LNCaP clone FGC (cell line): ENCODE results near the gene DAZ3.
"Not testable (repeated sequence)": the region's sequence is repeated elsewhere in the genome, so short reads cannot be mapped to it uniquely, and the experiment has no call there.

ENCODE experiments used
- DNase-seq: peaks from one replicate; pipeline ENCODE4 v3.0.0-alpha.2; 2011; ENCODE audit warnings: low read depth
- H3K4me3 ChIP-seq: 2 replicates; pipeline ENCODE4 v1.5.1; 2011; ENCODE audit warnings: mild to moderate bottlenecking, low read depth, low read length, control low read depth

DAZ3 gene

DNA sequence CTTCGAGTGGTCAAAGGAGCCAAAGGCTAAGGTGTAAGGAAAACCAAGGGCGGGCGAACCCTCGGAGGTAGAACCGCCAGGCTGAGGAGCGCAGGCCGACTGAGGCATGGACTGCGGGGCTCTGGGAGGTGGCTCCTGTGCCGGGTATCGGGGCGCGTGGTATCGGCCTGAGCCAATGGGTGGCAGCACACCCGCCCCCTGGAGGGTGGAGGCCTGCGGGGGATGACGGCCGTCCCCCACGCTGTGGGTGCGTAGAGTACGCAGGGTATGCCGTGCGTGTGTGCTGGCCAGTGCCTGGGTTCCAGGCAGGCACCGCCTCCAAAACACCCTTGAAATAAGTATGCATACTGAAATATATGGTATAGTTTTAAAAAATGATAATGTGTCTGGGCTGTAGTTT lies at the start of gene DAZ3:
TSS of gene DAZ3 (minus strand) at position 101 of the 400 bp plus-strand sequence. CDS start 208 bp downstream, outside the sequence.
- H3K4me3 ChIP-seq, DNase-seq: not testable (repeated sequence)

DNA sequence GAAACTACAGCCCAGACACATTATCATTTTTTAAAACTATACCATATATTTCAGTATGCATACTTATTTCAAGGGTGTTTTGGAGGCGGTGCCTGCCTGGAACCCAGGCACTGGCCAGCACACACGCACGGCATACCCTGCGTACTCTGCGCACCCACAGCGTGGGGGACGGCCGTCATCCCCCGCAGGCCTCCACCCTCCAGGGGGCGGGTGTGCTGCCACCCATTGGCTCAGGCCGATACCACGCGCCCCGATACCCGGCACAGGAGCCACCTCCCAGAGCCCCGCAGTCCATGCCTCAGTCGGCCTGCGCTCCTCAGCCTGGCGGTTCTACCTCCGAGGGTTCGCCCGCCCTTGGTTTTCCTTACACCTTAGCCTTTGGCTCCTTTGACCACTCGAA lies 20.4 kb upstream of the DAZ3 start, which contains the start of gene DAZ4:
TSS of gene DAZ4 (plus strand) at position 301 of the 400 bp plus-strand sequence. CDS start 208 bp downstream, outside the sequence.
- H3K4me3 ChIP-seq, DNase-seq: not testable (repeated sequence)

GRCh38 chrY:24825069-24825468 lies 11.9 kb upstream of the DAZ3 start:
- H3K4me3 ChIP-seq, DNase-seq: not testable (repeated sequence)

- H3K4me3 ChIP-seq, DNase-seq: not testable (repeated sequence)
Observed at GRCh38 chrY:24824184-24824879, 11.1 kb upstream of the DAZ3 start.

- H3K4me3 ChIP-seq, DNase-seq: not testable (repeated sequence)
Observed at GRCh38 chrY:24821836-24822235, 8.6 kb upstream of the DAZ3 start.
